GM04503 (cell line): ENCODE measurements around the gene ACTL6B.

Source experiments
- DNase-seq: peaks from one replicate; pipeline ENCODE4 v3.0.0-alpha.2; 2012; ENCODE audit warnings: low read depth

ACTL6B gene

DNA sequence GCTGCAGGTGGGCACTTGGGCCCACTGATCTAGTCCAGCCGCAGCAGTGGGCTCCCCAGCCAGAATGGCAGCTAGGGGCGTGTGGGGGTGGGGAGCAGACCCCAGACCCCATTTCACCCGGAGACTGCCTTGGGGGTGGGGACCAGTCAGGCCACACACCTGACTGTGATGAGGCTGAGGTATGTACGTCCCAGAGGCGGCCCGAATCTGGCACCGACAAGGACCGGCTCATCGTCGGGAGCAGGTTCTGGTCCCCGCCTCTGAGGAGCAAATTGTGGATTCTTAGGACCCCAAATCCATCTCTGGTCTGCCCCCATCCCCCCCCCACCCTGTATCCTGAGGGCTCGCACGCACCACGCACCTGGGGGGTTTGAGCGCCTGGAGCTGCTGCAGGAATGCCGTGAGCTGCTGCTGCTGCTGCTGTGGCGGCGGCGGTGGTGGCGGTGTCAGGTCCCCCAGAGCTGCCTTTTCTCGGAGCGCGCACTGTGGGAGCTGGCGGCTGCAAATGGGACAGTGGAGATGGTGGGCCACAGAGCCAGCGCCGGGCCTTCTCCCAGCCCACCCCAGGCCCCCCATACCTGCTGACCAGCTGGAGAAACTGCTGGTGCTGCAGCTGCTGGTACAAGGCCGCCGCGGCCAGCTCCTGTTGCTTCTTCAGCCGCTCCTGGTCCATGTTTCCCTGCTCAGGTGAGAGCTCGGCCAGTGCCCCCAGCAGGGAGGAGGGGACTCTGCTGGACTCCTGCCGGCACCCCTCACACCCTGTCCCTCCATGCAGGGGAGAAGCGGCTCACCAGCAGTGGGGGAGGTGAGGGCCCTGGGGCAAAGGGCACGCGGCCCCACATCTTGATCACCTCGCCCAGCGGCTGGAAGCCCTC, 27.6 kb upstream of the ACTL6B start:
- DNase-seq = no peak

DNA sequence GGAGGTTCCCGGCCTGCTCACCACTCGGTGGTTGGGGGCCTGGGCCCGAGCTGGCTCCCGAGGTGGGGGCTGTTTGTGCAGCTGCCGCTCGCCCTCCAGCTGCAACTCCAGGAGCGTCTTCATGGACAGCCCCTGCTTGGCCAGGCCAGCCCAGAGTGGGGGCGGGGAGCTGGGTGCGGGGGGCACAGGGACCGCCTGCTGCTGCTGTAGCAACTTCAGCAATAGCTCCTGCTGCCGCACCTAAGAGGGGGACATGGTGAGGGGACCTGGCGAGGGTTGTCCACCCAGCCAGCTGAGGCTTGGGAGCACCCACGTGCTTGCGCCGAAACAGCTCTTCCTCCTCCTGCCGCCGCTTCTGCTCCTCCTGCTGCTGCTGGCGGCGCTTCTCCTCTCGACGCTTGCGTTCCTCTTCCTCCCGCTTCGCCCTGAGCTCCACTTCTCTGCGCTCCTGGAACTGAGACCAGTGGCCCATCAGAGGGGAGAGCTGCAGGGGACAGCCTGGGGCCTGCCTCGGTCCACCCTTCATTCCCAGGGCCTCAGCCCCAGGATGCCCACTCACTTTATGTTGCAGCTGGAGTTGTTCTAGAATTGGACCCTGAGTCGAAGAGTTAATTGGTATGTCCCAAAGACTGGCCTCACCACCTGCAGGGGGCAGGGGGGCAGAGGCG, 26.9 kb upstream of the ACTL6B start:
- DNase-seq = no peak

DNA sequence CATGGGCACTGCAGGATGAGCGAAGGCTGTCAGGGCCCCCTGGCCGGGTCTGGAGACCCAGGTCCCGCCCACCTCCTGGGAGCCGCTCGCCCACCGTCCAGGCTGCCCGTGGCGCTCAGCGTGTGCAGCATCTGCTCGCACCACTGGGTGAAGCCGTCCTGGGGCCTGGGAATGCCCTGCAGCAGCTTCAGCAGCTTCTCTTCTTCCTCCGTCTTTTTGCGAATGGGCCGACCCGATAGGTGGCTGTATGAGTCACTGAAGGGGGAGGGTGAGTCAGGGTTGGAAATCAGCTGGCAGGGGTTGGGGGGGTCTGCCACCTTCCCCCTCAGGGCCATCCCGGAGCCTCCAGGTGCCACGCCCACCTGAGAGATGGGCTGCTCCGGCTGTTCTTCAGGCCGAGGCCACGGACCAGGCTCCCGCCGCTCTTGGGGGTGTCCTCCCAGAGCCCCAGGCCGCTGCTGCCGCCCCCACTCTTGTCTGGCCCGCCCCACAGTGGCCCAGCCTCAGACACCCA, 26.0 kb upstream of the ACTL6B start:
- no peak for DNase-seq

DNA sequence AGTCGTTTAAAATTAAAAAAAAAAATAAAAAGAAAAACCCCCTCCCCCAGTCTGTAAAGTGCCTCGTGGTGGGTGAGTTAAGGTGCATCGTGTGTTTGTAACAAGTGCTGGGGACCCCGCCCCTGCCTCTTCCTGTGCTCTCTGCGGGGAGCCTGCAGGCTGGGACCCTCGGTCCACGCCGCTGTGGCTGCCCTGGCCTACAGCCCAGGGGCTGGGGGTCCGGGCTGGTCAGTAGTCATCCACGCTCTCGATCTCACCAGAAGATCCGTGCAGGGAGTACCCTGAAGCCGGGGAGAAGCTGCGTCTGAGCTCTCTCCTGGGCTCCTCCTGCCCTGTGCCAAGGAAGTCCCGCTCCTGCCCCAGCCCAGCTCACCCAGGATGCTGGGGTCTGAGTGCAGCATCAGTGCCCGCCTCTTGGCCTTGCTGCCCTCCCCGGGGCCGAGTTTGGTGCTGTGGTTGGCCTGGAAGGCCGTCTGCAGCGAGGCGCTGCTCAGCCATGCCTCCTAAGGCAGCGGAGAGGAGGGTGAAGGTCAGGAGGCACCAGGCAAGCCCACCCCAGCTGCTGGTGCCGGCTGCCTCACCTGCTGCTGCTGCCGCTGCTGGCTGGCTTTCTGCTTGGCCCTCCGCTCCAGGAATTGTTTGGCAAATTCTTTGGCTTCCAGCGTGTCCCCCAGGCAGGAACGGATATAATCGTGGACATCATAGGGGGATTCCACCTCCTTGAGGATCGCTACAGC, 25.4 kb upstream of the ACTL6B start:
- no peak for DNase-seq

DNA sequence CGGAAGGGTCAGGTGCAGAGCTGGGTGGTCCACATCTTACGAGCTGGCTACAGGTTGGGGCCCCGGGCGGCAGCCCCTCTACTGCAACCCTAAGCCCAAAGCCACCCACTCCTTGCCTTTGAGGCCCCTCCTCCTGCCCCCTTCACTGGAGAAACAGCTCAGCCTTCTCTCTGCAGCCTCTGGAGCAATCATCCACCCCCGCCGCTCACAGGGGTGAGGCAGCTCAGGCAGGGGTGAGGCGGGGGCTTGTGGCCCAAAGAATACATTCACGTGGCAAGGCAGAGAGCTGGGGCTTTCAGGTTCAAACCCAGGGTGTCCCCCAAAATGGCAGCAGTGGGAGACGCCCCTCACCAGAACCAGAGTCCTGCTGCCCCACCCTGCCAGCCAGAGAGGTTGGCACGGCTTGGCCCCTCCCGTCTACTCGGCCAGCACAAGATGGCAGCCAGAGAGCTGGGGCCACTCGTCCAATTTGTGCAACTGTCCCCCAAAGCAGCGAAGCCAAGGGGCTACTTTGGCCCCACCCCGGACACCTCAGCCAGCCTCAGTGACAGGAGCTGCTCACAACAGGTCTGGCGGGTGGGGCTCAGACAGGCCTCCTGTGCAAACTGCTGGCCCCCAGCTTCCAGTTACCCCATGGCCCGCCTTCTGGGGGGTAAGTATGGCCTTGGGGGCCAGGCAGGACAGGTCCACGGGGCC, 24.5 kb upstream of the ACTL6B start:
- no peak for DNase-seq

DNA sequence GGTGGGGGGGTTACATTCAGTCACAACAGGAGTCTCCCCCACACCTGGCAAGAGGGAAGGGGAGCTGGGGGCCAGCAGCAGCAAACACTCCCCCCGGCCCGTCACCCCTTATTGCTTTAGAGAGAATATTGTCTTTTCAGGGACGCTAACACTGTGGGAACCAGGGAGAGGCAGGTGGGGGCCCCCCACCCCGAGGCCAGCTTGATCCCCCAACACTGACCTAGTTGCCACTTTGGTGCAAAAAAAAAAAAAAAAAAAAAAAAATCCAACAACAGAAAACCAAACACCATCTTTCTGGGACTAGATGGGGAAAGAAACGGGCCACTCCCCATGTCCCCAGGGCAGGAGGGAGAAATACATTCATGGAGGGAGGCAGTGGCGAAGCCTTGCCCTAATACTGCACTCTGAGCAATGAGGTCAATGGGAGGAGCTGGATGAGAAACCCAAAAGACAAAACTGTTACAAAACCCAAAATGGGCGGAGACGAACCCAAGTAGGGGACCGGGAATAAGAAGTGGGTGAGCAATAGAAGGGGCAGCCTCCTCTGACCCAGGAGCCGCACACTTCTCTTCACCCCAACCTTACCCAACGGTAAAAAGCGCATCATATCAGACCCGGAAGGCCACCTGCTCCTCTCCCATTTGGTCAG, 23.8 kb upstream of the ACTL6B start:
- no peak for DNase-seq

DNA sequence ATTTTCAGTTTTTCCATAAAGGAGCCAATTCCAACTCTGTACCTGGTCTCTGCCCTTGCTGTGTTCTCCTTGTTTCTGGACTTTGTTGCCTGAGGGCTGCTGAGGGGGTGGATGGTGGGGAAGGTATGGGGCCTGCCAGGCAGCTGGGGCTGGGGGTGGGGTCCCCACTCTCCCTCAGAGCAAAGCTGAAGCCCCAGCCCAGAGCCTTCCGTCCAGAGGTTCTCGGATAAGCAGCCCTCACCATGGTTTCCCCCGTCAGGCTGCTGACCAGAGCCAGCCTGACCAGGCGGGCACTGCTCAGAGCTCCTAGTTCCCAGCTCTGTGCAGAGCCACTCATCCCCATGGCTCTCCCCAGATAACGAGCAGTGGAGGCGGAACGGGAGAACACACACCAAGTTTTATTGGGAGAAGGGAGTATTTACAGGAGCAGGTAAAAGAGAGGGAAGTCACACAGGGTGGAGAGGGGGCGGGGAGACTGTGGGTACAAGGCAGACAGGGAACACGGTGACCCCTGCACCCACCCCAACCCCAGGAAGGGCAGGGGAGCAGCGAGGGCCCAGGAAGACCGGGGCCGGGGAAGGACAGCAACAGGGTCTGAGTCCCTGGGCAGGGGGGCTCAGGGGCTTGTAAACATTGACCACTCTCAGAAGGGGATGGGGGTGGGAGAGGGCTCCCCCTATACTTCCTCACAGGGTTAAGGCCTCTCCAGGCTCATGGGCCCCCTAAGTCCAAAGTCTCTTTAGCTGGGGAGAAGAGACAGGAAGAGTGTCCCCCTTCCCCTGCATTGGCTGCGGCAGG, 23.1 kb upstream of the ACTL6B start:
- no peak for DNase-seq

DNA sequence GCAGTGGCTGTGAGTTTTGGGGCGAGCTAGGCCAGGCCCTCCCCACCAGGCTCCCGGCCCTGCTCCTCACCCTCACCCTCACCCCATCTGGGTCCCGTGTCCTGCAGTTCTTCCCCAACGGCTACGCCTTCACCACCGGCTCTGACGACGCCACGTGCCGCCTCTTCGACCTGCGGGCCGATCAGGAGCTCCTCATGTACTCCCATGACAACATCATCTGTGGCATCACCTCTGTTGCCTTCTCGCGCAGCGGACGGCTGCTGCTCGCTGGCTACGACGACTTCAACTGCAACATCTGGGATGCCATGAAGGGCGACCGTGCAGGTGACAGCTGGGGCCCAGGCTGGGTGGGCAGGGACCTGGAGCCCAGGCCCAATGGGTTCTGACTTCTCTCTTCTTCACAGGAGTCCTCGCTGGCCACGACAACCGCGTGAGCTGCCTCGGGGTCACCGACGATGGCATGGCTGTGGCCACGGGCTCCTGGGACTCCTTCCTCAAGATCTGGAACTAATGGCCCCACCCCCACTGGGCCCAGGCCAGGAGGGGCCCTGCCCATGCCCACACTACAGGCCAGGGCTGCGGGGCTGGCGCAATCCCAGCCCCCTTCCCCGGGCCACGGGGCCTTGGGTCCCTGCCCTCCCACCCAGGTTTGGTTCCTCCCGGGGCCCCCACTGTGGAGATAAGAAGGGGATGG, 22.2 kb upstream of the ACTL6B start:
- DNase-seq = no peak

DNA sequence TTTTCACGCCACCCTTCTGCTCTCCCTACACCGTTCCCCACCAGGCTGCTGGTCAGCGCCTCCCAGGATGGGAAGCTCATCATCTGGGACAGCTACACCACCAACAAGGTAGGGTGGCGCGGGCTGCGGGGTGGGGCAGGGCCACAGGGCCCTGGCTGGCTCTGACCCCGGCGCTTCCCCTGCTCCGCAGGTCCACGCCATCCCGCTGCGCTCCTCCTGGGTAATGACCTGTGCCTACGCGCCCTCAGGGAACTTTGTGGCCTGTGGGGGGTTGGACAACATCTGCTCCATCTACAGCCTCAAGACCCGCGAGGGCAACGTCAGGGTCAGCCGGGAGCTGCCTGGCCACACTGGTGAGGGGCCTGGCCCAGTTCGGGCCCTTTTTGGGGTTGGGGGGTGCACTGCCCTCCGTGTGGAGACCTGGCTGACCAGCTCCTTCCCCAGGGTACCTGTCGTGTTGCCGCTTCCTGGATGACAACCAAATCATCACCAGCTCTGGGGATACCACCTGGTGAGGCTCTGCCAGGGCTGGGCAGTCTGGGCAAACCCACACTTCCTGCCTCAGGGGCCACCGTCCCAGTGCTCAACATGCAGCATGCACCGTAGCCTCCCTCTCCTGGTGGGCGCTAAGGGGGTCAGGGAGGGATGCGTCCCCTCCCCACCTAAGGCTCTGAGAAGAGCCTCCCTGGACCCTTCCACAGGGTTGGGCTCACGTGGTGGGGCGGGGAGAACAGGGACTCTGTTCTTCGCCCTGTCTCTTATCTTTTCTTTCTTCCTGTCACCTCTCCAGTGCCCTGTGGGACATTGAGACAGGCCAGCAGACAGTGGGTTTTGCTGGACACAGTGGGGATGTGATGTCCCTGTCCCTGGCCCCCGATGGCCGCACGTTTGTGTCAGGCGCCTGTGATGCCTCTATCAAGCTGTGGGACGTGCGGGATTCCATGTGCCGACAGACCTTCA, 21.3 kb upstream of the ACTL6B start:
- no peak for DNase-seq

DNA sequence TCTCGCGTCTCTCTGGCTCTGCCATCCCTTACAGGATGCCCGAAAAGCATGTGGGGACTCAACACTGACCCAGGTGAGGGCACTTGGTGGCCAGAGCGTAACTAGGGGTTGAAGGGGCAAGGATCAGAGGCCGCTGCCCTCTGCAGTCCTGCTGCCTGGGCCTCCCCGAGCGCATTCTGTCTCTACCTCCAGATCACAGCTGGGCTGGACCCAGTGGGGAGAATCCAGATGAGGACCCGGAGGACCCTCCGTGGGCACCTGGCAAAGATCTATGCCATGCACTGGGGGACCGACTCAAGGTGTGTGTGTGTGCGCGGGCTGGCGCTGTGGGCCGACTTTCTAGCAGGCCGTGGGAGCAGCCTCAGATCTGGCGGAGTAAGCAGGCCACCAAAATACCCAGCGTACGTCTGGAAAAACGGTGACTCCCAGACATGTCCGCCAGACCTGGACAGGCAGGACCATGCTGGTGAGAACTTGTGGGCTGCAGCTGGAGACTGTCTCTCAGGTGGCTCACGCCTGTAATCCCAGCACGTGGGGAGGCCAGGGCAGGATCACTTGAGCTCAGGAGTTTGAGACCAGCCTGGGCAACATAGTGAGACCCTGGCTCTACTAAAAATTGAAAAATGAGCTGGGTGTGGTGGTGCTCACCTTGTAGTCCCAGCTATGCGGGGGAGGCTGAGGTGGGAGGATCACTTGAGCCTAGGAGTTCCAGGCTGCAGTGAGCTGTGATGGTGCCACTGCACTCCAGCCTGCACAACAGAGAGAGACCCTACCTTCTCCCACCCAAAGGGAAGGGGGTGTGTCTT, 20.5 kb upstream of the ACTL6B start:
- DNase-seq = no peak

DNA sequence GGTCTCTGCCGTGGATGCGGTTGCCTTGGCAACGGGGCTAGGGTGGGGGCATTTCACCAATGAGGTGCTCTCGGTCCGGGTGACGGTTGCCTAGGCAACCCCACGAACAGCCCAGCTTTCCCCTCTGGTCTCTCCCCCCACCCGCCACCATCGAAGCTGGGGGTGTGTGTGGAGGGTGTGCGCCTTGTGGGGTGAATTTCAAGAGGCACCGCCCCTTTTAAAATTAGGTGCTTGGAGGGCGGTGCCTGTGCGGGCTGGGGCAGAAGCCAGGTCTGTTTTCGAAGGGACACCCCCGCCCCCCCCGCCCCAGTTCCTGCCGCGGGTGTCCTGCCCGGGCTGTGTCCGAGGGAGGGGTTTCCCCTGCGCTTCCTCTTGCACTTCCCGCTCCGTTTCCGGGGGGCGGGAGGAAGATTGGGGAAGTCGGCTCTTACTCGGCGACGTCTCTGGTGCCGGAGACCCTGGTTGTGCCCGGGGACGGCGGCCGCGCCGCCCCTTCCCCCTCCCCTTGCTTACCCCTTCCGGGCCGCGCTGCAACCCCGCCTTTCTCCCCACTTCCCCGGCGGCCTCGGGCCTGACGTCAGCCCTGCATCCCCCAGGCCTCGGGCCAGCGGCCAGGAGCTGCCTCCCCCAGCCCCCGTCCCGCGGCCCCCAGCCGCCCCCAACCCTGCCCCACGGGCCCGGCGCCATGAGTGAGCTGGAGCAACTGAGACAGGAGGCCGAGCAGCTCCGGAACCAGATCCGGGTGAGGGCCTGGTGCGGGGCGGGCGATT, 19.5 kb upstream of the ACTL6B start:
- DNase-seq = no peak

DNA sequence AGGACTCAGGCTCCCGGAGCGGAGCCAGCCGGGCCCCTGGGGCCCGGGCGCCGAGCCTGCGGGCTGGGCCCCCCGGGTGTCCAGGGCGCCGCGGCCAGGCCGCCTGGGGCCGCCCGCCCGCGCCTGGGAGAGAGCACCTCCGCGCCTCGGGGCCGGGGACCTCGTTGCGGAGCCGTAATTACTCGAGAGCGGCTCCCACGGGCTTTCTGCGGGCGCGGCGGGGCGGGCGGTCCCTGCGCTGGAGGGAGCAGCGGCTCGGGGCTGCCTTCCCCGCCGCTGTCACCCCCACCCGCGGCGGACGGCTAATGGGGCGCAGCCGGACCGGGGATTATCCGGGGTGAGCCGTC, 18.8 kb upstream of the ACTL6B start:
- no peak for DNase-seq

DNA sequence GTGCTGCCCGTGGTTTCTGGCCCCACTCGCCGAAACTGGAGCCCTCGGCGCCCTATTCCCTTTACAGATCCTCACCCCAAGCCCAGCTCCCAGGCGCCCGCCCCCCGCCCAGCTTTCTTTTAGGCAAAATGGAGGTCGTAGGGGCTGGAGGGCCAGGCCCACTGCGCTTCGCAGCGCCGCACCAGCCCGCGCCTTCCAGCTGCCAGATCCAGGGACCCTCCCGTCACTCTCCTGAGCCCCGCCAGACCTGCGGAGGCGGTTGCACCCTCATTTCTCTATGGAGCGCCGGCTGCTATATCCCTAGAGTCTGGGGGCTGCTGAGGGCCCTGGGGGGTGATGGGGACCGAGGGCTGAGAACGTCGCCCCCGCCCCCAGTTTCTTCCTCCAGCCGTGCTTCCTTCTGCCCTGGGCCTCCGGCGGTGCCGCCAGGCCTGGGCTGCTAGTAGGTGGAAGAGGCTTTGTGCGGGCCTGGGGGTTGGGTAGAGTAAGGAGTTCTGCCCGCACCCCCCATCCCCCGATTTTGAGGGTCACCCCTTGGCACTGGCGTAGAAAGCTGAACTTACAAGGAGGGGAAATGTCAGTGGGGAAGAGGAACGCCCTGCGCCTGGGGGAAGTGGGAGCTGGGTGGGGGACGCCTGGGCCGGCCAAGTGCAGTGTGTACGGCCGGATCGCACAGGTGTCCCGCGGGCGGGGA, 18.3 kb upstream of the ACTL6B start:
- no peak for DNase-seq

DNA sequence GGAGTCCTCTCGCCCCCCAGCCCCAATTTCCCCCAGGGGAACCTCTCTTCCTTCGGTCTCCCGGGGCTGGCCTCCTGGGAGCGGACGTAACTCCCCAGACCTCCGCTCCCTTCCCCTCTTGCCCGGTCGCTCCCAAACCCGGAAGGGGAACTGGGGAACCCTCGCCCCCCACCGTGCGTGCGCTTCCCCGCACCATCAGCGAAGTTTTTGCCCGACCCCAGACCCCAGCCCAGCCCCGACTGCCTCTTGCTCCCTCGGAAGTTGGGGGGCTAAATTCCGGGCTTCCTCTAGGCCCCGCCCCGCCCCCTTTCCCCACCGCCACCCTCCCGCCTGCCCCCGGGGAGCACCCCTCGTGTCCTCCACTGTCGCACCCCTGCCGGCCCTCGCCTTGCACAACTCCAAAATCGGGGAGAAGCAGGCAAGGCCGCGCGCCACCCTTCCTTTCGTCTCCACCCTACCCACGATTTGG, 17.7 kb upstream of the ACTL6B start:
- no peak for DNase-seq

DNA sequence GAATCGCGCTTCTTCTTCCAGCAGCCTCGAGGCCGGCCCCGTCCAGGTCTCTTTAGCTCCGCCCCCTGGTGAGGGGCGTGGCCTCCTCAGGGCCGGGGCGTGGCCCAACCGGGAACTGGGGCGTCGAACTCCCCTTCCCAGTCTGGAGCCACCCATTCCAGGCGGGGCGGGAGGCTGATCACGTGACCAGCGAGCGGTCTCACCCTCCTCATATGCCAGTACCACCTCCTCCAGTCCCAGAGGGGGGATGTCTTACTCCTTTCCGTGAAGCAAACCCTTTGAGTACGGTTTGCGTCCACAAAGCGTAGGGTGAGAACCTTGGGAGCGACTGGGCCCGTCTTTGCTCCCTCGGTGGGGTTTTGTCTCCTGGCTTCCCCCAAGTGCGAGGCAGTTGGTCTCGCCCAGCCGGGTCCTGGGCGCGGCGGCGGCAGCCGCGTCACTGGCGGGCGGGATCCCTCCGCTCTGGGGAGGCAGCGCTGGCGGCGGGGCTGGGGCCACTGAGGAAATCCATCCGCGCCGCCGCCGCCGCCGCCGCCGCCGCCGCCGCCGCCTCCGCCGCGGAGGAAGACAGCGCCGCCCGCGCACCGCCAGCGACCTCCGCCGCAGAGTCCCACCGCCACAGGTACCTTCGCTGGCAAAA, 17.2 kb upstream of the ACTL6B start, which contains the start of gene GNB2:
GNB2 (plus strand) TSS at position 439 of the 640 bp plus-strand sequence. CDS start 2,526 bp downstream, outside the sequence.
- DNase-seq = peak; percentile 95
